ENCODE measurements around the gene CPNE2.

Gene CPNE2

GRCh38 chr16:57113664-57114063, 21.3 kb downstream of the CPNE2 start:
- peaks cover 4% of the 10 kb centered on the region; the same call in 1 of the 2 replicates for H3K4me1 ChIP-seq (ENCODE audit: insufficient read depth, low read length)
- H3K9ac ChIP-seq (ENCODE audit: low read depth, low read length): no peak overlapping the region
- no peaks in the 10 kb centered on the region for H3K36me3 ChIP-seq (ENCODE audit: insufficient read depth, low read length)

GRCh38 chr16:57115168-57115513, 22.8 kb downstream of the CPNE2 start:
- Histone ChIP-seq H3K36me3 (ENCODE audit: insufficient read depth, low read length) (no peaks in the 10 kb centered on the region), H3K9ac (ENCODE audit: low read depth, low read length) (no peak overlapping the region), H3K9me3 (ENCODE audit: control insufficient read depth, insufficient read depth, low read length) (no peaks in the 10 kb centered on the region), H3K4me1 (ENCODE audit: insufficient read depth, low read length) (peaks cover 4% of the 10 kb centered on the region; the same call in 1 of the 2 replicates)

More at GRCh38 chr16:57113664-57114063, 21.3 kb downstream of the CPNE2 start:
- H3K9me3 ChIP-seq (ENCODE audit: control insufficient read depth, insufficient read depth, low read length): no peaks in the 10 kb centered on the region

- H3K9me3 ChIP-seq (ENCODE audit: control insufficient read depth, insufficient read depth, low read length): no peaks in the 10 kb centered on the region
- peaks cover 4% of the 10 kb centered on the region; the same call in 1 of the 2 replicates for H3K4me1 ChIP-seq (ENCODE audit: insufficient read depth, low read length)
- no peaks in the 10 kb centered on the region for H3K36me3 ChIP-seq (ENCODE audit: insufficient read depth, low read length)
- no peak overlapping the region for H3K9ac ChIP-seq (ENCODE audit: low read depth, low read length)
Measured at GRCh38 chr16:57115514-57116182, 23.3 kb downstream of the CPNE2 start.

GRCh38 chr16:57118461-57119084, 26.2 kb downstream of the CPNE2 start:
- Histone ChIP-seq H3K36me3 (ENCODE audit: insufficient read depth, low read length) (no peaks in the 10 kb centered on the region), H3K9ac (ENCODE audit: low read depth, low read length) (no peak overlapping the region), H3K9me3 (ENCODE audit: control insufficient read depth, insufficient read depth, low read length) (no peaks in the 10 kb centered on the region), H3K4me1 (ENCODE audit: insufficient read depth, low read length) (no peaks in the 10 kb centered on the region; the same call in 1 of the 2 replicates)

- H3K9me3 ChIP-seq (ENCODE audit: control insufficient read depth, insufficient read depth, low read length): no peaks in the 10 kb centered on the region
- no peaks in the 10 kb centered on the region for H3K36me3 ChIP-seq (ENCODE audit: insufficient read depth, low read length)
- H3K4me1 ChIP-seq (ENCODE audit: insufficient read depth, low read length): no peaks in the 10 kb centered on the region
- H3K9ac ChIP-seq (ENCODE audit: low read depth, low read length): no peak overlapping the region
Measured at GRCh38 chr16:57123216-57123973, 31.0 kb downstream of the CPNE2 start.

GRCh38 chr16:57123974-57124674, 31.7 kb downstream of the CPNE2 start:
- Histone ChIP-seq H3K9ac (ENCODE audit: low read depth, low read length) (no peak overlapping the region), H3K9me3 (ENCODE audit: control insufficient read depth, insufficient read depth, low read length) (no peaks in the 10 kb centered on the region), H3K36me3 (ENCODE audit: insufficient read depth, low read length) (no peaks in the 10 kb centered on the region), H3K4me1 (ENCODE audit: insufficient read depth, low read length) (no peaks in the 10 kb centered on the region)

- H3K36me3 ChIP-seq (ENCODE audit: insufficient read depth, low read length): no peaks in the 10 kb centered on the region
Measured at GRCh38 chr16:57125376-57125775, 33.0 kb downstream of the CPNE2 start.

GRCh38 chr16:57125969-57126368, 33.6 kb downstream of the CPNE2 start:
- no peaks in the 10 kb centered on the region for H3K36me3 ChIP-seq (ENCODE audit: insufficient read depth, low read length)
- no peaks in the 10 kb centered on the region for H3K4me1 ChIP-seq (ENCODE audit: insufficient read depth, low read length)
- H3K9me3 ChIP-seq (ENCODE audit: control insufficient read depth, insufficient read depth, low read length): no peaks in the 10 kb centered on the region
- H3K9ac ChIP-seq (ENCODE audit: low read depth, low read length): no peak overlapping the region

More at GRCh38 chr16:57125376-57125775, 33.0 kb downstream of the CPNE2 start:
- H3K9me3 ChIP-seq (ENCODE audit: control insufficient read depth, insufficient read depth, low read length): no peaks in the 10 kb centered on the region
- H3K4me1 ChIP-seq (ENCODE audit: insufficient read depth, low read length): no peaks in the 10 kb centered on the region
- no peak overlapping the region for H3K9ac ChIP-seq (ENCODE audit: low read depth, low read length)

- no peaks in the 10 kb centered on the region for H3K9me3 ChIP-seq (ENCODE audit: control insufficient read depth, insufficient read depth, low read length)
- no peaks in the 10 kb centered on the region for H3K36me3 ChIP-seq (ENCODE audit: insufficient read depth, low read length)
- H3K9ac ChIP-seq (ENCODE audit: low read depth, low read length): no peak overlapping the region
Measured at GRCh38 chr16:57126411-57126810, 34.0 kb downstream of the CPNE2 start.

GRCh38 chr16:57127037-57127763, 34.8 kb downstream of the CPNE2 start:
- no peaks in the 10 kb centered on the region for H3K4me1 ChIP-seq (ENCODE audit: insufficient read depth, low read length)
- no peaks in the 10 kb centered on the region for H3K36me3 ChIP-seq (ENCODE audit: insufficient read depth, low read length)
- H3K9ac ChIP-seq (ENCODE audit: low read depth, low read length): no peak overlapping the region
- no peaks in the 10 kb centered on the region for H3K9me3 ChIP-seq (ENCODE audit: control insufficient read depth, insufficient read depth, low read length)

More at GRCh38 chr16:57126411-57126810, 34.0 kb downstream of the CPNE2 start:
- no peaks in the 10 kb centered on the region for H3K4me1 ChIP-seq (ENCODE audit: insufficient read depth, low read length)

- Histone ChIP-seq H3K9me3 (ENCODE audit: control insufficient read depth, insufficient read depth, low read length) (no peaks in the 10 kb centered on the region), H3K9ac (ENCODE audit: low read depth, low read length) (no peak overlapping the region), H3K4me1 (ENCODE audit: insufficient read depth, low read length) (no peaks in the 10 kb centered on the region), H3K36me3 (ENCODE audit: insufficient read depth, low read length) (no peaks in the 10 kb centered on the region)
Measured at GRCh38 chr16:57127836-57128235, 35.5 kb downstream of the CPNE2 start.

- Histone ChIP-seq H3K9ac (ENCODE audit: low read depth, low read length) (no peak overlapping the region), H3K36me3 (ENCODE audit: insufficient read depth, low read length) (no peaks in the 10 kb centered on the region), H3K9me3 (ENCODE audit: control insufficient read depth, insufficient read depth, low read length) (no peaks in the 10 kb centered on the region), H3K4me1 (ENCODE audit: insufficient read depth, low read length) (no peaks in the 10 kb centered on the region)
Measured at GRCh38 chr16:57128771-57129389, 36.5 kb downstream of the CPNE2 start.

GRCh38 chr16:57130950-57131321, 38.6 kb downstream of the CPNE2 start:
- no peaks in the 10 kb centered on the region for H3K9me3 ChIP-seq (ENCODE audit: control insufficient read depth, insufficient read depth, low read length)
- peaks cover 5% of the 10 kb centered on the region for H3K4me1 ChIP-seq (ENCODE audit: insufficient read depth, low read length)
- no peak overlapping the region for H3K9ac ChIP-seq (ENCODE audit: low read depth, low read length)
- no peaks in the 10 kb centered on the region for H3K36me3 ChIP-seq (ENCODE audit: insufficient read depth, low read length)

Data from ES-I3 (cell line).